HT1080 (cell line): ENCODE data around the gene MEX3C. TPM values are rescaled to one million over a fixed set of nuclear protein-coding genes. Genes with fewer than 3 reads are reported as not detected.

ENCODE experiments used
- total RNA-seq: library from RNA; depleted of rRNA; stranded (reverse); fragments of >200 nt; shearing (Covaris generic); gene quantifications from 2 replicates; pipeline ENCODE4 v1.2.3, GENCODE V29; 2014; rRNA removed

Gene MEX3C
- total RNA-seq, 1 experiment from 2014 or later, result 33.8 TPM

Other genes starting within 250 kb of the MEX3C start
- gene ELAC1, start 229.6 kb downstream of the MEX3C start, total RNA-seq, result 8.7 and 13.1 TPM in 2 replicates
- 83.6 and 87.2 TPM in 2 replicates for gene SMAD4, start 167.5 kb downstream of the MEX3C start, total RNA-seq